H1 (cell line): ENCODE measurements around the gene STIM1.

Source experiments
- ATF2 ChIP-seq: IDR thresholded peaks from 2 replicates; pipeline ENCODE4 v1.6.1; 2012; ENCODE audit warnings: low read length, inconsistent platforms
- MAFK ChIP-seq: IDR thresholded peaks from 2 replicates; pipeline ENCODE4 v1.6.1; 2012; ENCODE audit warnings: low read depth, mild to moderate bottlenecking, improper control_type of control experiment, low read length
- YY1 ChIP-seq: IDR thresholded peaks from 2 replicates; pipeline ENCODE4 v1.6.1; 2011; ENCODE audit warnings: low read depth, mild to moderate bottlenecking, low read length
- TF ChIP-seq, protein P1 (sequence below), 3 experiments: IDR thresholded peaks; 1 replicate in 2 of 3; 2 replicates in 1 of 3; pipeline versions ENCODE4 v1.5.1 to v1.6.1; 2011; ENCODE audit warnings: low read length in 3 of 3, mild to moderate bottlenecking in 3 of 3, inconsistent platforms in 2 of 3, low read depth in 1 of 3, moderate library complexity in 1 of 3; ENCODE audit not compliant: insufficient read depth in 1 of 3; ENCODE audit errors: control extremely low read depth in 1 of 3

DNA sequence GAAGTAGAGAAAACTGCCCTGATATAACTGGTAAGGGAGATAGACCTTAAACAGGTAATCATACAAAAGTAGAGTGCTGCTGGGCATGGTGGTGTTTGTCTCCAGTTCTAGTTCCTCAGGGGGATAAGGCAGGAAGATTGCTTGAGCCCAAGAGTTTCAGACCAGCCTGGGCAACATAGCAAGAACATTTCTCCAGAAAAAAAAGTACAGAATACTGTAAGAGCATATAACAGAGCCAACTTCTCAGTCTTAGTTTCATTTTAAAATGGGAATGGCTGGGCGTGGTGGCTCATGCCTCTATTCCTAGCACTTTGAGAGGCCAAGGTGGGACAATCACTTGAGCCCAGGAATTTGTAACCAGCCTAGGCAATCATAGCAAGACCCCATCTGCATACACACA is 10.2 kb upstream of the STIM1 start:
- TF ChIP-seq MAFK (no peak), YY1 (no peak), ATF2 (no peak)
- TF ChIP-seq, protein P1, sequence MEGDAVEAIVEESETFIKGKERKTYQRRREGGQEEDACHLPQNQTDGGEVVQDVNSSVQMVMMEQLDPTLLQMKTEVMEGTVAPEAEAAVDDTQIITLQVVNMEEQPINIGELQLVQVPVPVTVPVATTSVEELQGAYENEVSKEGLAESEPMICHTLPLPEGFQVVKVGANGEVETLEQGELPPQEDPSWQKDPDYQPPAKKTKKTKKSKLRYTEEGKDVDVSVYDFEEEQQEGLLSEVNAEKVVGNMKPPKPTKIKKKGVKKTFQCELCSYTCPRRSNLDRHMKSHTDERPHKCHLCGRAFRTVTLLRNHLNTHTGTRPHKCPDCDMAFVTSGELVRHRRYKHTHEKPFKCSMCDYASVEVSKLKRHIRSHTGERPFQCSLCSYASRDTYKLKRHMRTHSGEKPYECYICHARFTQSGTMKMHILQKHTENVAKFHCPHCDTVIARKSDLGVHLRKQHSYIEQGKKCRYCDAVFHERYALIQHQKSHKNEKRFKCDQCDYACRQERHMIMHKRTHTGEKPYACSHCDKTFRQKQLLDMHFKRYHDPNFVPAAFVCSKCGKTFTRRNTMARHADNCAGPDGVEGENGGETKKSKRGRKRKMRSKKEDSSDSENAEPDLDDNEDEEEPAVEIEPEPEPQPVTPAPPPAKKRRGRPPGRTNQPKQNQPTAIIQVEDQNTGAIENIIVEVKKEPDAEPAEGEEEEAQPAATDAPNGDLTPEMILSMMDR (IDR thresholded peaks at IDR 0.05; ENCODE audit: control extremely low read depth in 1 of 3, insufficient read depth in 1 of 3, low read depth in 1 of 3, low read length in 3 of 3): no peak
